Peyer's patch (tissue), 4 donors: ENCODE data around the gene SOD1.

Source experiments
- POLR2A ChIP-seq, 2 donors: fragments of 450-650 bp; IDR thresholded peaks; one replicate each; pipeline ENCODE4 v1.5.1; 2017; ENCODE audit warnings: antibody characterized with exemption in 2 of 2, mild to moderate bottlenecking in 2 of 2, moderate library complexity in 2 of 2
- TF ChIP-seq, protein P1 (sequence below), 6 experiments: fragments of 450-650 bp in 4 of 6; fragments of 200-600 bp in 2 of 6; sonication (generic) in 1 of 6; IDR thresholded peaks; one replicate each; pipeline ENCODE4 v1.5.1; 2017 to 2019; ENCODE audit warnings: antibody characterized with exemption in 6 of 6, mild to moderate bottlenecking in 3 of 6, moderate library complexity in 1 of 6

DNA sequence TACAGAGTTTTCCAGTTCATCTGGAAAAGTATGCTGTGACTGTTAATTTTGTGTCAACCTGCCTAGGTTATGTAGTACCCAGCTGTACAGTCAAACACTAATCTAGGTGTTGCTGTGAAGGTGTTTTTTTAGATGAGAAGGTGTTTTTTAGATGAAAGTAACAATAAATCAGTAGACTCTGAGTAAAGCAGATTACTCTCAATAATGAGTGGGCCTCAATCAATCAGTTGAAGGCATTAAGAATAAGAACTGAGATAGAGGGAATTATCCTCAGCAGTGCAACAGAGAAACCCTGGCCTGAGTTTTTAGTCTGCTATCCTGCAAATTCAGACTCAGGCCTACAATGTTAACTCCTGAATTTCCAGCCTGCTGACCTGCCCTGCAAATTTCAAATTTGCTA, 39.0 kb downstream of the SOD1 start:
- no peak for TF ChIP-seq POLR2A (IDR thresholded peaks at IDR 0.05)
- TF ChIP-seq, protein P1, sequence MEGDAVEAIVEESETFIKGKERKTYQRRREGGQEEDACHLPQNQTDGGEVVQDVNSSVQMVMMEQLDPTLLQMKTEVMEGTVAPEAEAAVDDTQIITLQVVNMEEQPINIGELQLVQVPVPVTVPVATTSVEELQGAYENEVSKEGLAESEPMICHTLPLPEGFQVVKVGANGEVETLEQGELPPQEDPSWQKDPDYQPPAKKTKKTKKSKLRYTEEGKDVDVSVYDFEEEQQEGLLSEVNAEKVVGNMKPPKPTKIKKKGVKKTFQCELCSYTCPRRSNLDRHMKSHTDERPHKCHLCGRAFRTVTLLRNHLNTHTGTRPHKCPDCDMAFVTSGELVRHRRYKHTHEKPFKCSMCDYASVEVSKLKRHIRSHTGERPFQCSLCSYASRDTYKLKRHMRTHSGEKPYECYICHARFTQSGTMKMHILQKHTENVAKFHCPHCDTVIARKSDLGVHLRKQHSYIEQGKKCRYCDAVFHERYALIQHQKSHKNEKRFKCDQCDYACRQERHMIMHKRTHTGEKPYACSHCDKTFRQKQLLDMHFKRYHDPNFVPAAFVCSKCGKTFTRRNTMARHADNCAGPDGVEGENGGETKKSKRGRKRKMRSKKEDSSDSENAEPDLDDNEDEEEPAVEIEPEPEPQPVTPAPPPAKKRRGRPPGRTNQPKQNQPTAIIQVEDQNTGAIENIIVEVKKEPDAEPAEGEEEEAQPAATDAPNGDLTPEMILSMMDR (IDR thresholded peaks at IDR 0.05): no peak
